ENCODE data around the gene EXOSC9. TPM values are rescaled to one million over a fixed set of nuclear protein-coding genes. Genes with fewer than 3 reads are reported as not detected.

Gene EXOSC9
- total RNA-seq, 1 experiment from 2014 or later: 50.0 TPM

DNA sequence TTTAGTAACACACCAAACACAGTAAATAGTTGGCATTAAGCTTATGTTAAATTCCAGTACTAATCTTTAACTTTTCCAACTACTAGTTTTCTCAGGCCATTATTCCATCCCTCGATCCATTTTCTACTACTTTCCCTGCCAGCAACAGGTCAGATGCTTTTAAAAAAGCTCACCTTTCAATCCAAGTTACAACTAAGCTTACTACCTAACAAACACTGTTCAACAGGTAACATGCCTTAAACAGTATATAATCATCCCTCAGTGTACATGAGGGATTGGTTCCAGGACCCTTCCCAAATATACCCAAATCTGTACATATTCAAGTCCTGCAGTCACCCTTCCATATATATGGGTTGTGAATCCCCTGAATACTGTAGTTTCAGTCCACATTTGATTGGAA, 17.1 kb downstream of the EXOSC9 start:
- H3K36me3 Mint-ChIP-seq: peaks cover 69% of the 10 kb centered on the region
- POLR2A ChIA-PET: no interaction called here
- TF ChIP-seq TP53 (CRISPR knock-in tag; IDR thresholded peaks at IDR 0.05): no peak
- TF ChIP-seq IRF1 (CRISPR knock-in tag; IDR thresholded peaks at IDR 0.05): no peak
- no peak for TF ChIP-seq FOXP1 (CRISPR knock-in tag; IDR thresholded peaks at IDR 0.05; ENCODE audit: borderline replicate concordance)
- no peak for TF ChIP-seq ETV6 (CRISPR knock-in tag; IDR thresholded peaks at IDR 0.05)
- no peak for TF ChIP-seq NR2C2 (CRISPR knock-in tag; IDR thresholded peaks at IDR 0.05)
- no peak overlapping the region for H3K4me3 Mint-ChIP-seq
- H3K27me3 Mint-ChIP-seq (ENCODE audit: low read depth): no peaks in the 10 kb centered on the region
- ATAC-seq: no peak
- DNase-seq (ENCODE audit: low spot score): no peak
- CTCF ChIA-PET: interaction anchor here (0.6 kb wide), 1 partner anchor 146 kb away, joined by 3 read pairs; no protein-coding TSS in a partner anchor
- peak overlapping the region; percentile 28 for H3K27ac Mint-ChIP-seq
- no peaks in the 10 kb centered on the region for H3K9me3 Mint-ChIP-seq
- H3K4me1 Mint-ChIP-seq: peaks cover 9% of the 10 kb centered on the region

DNA sequence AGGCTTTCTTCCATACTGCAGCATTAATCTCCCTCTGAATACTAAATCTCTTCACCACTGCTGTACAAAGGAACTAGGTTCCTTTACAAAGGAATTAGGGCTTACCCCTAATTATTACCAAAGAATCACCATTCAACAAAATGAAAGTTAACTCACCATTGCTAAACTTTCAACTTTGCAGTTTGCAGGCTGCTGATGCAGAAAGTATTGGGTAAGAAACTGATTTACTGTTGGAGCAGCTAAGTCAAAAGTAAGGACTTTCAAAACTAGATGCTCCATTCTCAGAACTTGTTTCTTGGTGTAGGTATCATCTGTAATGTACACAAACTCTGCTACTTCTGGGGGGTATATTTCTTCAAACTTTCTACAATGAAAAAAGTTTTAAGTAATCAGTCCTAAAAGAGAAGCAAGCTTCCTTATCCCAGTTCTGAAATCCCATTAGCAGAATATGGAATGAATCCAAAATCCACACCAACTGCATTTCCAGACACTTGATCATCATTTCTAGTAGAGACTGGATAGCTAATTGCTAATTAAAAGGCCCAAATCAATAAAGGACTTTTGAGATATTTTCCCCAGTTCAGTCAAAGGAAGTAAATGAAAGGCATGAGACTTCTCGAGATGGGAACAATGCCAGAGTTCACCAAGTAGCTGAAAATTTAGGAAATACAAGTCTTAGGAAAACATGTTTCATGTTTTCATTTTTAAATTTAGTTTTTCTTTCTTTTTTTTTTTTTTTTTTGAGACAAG, 18.3 kb downstream of the EXOSC9 start:
- DNase-seq (ENCODE audit: low spot score) (no peak), ATAC-seq (no peak)
- ChIA-PET POLR2A (interaction anchor here (0.7 kb wide), 1 partner anchor 59 kb away, joined by 4 read pairs; no protein-coding TSS in a partner anchor), CTCF (no interaction called here)
- H3K4me3 Mint-ChIP-seq: no peak overlapping the region
- peaks cover 9% of the 10 kb centered on the region for H3K4me1 Mint-ChIP-seq
- no peaks in the 10 kb centered on the region; the same call in 1 of the 2 replicates for H3K27me3 Mint-ChIP-seq (ENCODE audit: low read depth)
- no peaks in the 10 kb centered on the region for H3K9me3 Mint-ChIP-seq
- no peak for TF ChIP-seq GABPB1 (CRISPR knock-in tag; IDR thresholded peaks at IDR 0.05)
- no peak for TF ChIP-seq SMAD3 (CRISPR knock-in tag; IDR thresholded peaks at IDR 0.05; ENCODE audit: borderline replicate concordance)
- TF ChIP-seq TCF7 (CRISPR knock-in tag; IDR thresholded peaks at IDR 0.05; ENCODE audit: low read depth): no peak
- no peak for TF ChIP-seq NR2C2 (CRISPR knock-in tag; IDR thresholded peaks at IDR 0.05)
- TF ChIP-seq, protein P1, sequence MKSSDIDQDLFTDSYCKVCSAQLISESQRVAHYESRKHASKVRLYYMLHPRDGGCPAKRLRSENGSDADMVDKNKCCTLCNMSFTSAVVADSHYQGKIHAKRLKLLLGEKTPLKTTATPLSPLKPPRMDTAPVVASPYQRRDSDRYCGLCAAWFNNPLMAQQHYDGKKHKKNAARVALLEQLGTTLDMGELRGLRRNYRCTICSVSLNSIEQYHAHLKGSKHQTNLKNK (CRISPR knock-in tag; IDR thresholded peaks at IDR 0.05): no peak
- TF ChIP-seq, protein P2, sequence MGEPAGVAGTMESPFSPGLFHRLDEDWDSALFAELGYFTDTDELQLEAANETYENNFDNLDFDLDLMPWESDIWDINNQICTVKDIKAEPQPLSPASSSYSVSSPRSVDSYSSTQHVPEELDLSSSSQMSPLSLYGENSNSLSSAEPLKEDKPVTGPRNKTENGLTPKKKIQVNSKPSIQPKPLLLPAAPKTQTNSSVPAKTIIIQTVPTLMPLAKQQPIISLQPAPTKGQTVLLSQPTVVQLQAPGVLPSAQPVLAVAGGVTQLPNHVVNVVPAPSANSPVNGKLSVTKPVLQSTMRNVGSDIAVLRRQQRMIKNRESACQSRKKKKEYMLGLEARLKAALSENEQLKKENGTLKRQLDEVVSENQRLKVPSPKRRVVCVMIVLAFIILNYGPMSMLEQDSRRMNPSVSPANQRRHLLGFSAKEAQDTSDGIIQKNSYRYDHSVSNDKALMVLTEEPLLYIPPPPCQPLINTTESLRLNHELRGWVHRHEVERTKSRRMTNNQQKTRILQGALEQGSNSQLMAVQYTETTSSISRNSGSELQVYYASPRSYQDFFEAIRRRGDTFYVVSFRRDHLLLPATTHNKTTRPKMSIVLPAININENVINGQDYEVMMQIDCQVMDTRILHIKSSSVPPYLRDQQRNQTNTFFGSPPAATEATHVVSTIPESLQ (CRISPR knock-in tag; IDR thresholded peaks at IDR 0.05): no peak
- H3K36me3 Mint-ChIP-seq: peaks cover 64% of the 10 kb centered on the region
- no peak overlapping the region for H3K27ac Mint-ChIP-seq

DNA sequence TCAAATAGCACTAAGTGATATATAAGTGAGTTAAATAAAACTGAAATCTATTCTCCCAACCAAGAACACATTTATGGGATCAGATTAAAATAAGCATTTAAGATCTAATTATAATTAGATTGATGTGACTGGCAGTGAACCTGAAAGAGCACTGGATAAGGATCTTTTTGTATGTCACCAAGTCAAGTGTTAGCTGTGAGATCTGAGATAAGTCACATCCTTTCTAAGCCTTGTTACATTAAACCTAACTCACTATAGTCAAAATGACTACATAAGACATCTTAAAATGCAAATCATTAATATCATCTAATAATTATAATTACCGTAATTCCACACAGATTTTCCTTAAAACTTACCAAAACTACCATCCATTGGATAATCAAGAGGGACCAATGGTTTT, 20.9 kb downstream of the EXOSC9 start:
- POLR2A ChIA-PET: interaction anchor here (0.5 to 1.4 kb wide), 2 partner anchors 14 to 20 kb away, joined by 3 to 4 read pairs; partner anchors contain the start of gene EXOSC9
- Mint-ChIP-seq H3K27ac (peak overlapping the region; percentile 45; the same call in 1 of the 2 replicates), H3K36me3 (peaks cover 51% of the 10 kb centered on the region), H3K4me1 (peaks cover 9% of the 10 kb centered on the region), H3K9me3 (no peaks in the 10 kb centered on the region), H3K27me3 (ENCODE audit: low read depth) (no peaks in the 10 kb centered on the region; the same call in 1 of the 2 replicates), H3K4me3 (peak overlapping the region; percentile 98)
- DNase-seq (ENCODE audit: low spot score) (no peak), ATAC-seq (no peak)
- CTCF ChIA-PET: no interaction called here
- TF ChIP-seq, protein P3, sequence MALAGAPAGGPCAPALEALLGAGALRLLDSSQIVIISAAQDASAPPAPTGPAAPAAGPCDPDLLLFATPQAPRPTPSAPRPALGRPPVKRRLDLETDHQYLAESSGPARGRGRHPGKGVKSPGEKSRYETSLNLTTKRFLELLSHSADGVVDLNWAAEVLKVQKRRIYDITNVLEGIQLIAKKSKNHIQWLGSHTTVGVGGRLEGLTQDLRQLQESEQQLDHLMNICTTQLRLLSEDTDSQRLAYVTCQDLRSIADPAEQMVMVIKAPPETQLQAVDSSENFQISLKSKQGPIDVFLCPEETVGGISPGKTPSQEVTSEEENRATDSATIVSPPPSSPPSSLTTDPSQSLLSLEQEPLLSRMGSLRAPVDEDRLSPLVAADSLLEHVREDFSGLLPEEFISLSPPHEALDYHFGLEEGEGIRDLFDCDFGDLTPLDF (CRISPR knock-in tag; IDR thresholded peaks at IDR 0.05): no peak
- TF ChIP-seq, protein P4, sequence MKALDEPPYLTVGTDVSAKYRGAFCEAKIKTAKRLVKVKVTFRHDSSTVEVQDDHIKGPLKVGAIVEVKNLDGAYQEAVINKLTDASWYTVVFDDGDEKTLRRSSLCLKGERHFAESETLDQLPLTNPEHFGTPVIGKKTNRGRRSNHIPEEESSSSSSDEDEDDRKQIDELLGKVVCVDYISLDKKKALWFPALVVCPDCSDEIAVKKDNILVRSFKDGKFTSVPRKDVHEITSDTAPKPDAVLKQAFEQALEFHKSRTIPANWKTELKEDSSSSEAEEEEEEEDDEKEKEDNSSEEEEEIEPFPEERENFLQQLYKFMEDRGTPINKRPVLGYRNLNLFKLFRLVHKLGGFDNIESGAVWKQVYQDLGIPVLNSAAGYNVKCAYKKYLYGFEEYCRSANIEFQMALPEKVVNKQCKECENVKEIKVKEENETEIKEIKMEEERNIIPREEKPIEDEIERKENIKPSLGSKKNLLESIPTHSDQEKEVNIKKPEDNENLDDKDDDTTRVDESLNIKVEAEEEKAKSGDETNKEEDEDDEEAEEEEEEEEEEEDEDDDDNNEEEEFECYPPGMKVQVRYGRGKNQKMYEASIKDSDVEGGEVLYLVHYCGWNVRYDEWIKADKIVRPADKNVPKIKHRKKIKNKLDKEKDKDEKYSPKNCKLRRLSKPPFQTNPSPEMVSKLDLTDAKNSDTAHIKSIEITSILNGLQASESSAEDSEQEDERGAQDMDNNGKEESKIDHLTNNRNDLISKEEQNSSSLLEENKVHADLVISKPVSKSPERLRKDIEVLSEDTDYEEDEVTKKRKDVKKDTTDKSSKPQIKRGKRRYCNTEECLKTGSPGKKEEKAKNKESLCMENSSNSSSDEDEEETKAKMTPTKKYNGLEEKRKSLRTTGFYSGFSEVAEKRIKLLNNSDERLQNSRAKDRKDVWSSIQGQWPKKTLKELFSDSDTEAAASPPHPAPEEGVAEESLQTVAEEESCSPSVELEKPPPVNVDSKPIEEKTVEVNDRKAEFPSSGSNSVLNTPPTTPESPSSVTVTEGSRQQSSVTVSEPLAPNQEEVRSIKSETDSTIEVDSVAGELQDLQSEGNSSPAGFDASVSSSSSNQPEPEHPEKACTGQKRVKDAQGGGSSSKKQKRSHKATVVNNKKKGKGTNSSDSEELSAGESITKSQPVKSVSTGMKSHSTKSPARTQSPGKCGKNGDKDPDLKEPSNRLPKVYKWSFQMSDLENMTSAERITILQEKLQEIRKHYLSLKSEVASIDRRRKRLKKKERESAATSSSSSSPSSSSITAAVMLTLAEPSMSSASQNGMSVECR (CRISPR knock-in tag; IDR thresholded peaks at IDR 0.05; ENCODE audit: borderline replicate concordance): no peak
- no peak for TF ChIP-seq NFYB (CRISPR knock-in tag; conservative IDR thresholded peaks at IDR 0.05; ENCODE audit: low read depth)
- TF ChIP-seq JUN (CRISPR knock-in tag; IDR thresholded peaks at IDR 0.05): no peak
- no peak for TF ChIP-seq FOXP4 (CRISPR knock-in tag; IDR thresholded peaks at IDR 0.05)
- no peak for TF ChIP-seq ZNF396 (CRISPR knock-in tag; IDR thresholded peaks at IDR 0.05; ENCODE audit: borderline replicate concordance)
- no peak for TF ChIP-seq NFATC4 (CRISPR knock-in tag; IDR thresholded peaks at IDR 0.05)
- TF ChIP-seq, protein P5, sequence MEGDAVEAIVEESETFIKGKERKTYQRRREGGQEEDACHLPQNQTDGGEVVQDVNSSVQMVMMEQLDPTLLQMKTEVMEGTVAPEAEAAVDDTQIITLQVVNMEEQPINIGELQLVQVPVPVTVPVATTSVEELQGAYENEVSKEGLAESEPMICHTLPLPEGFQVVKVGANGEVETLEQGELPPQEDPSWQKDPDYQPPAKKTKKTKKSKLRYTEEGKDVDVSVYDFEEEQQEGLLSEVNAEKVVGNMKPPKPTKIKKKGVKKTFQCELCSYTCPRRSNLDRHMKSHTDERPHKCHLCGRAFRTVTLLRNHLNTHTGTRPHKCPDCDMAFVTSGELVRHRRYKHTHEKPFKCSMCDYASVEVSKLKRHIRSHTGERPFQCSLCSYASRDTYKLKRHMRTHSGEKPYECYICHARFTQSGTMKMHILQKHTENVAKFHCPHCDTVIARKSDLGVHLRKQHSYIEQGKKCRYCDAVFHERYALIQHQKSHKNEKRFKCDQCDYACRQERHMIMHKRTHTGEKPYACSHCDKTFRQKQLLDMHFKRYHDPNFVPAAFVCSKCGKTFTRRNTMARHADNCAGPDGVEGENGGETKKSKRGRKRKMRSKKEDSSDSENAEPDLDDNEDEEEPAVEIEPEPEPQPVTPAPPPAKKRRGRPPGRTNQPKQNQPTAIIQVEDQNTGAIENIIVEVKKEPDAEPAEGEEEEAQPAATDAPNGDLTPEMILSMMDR (IDR thresholded peaks at IDR 0.05): no peak

Measured in WTC11 (cell line).